HEK293 (cell line): Measurements from ENCODE around the gene AKT3.

ENCODE experiments used
- CTCF ChIP-seq: fragments of 450-650 bp; formaldehyde crosslinking; IDR thresholded peaks from 2 replicates; pipeline ENCODE4 v1.5.1; 2016; ENCODE audit warnings: missing biosample characterization, missing genetic modification characterization
- HOXA7 ChIP-seq: sonication (generic); formaldehyde crosslinking; IDR thresholded peaks from 2 replicates; pipeline ENCODE4 v1.8.1; 2022; ENCODE audit warnings: missing genetic modification reagents, borderline replicate concordance
- ZNF175 ChIP-seq: fragments of 450-650 bp; formaldehyde crosslinking; IDR thresholded peaks from 2 replicates; pipeline ENCODE4 v1.5.1; 2016; ENCODE audit warnings: missing biosample characterization, missing genetic modification characterization

GRCh38 chr1:243621973-243622372 lies 228.1 kb downstream of the AKT3 start:
- TF ChIP-seq ZNF175 (no peak), CTCF (no peak), HOXA7 (CRISPR knock-in tag) (no peak)
